NCI-H2029 (cell line): ENCODE measurements around the gene TRIM31.
A peak's percentile ranks its signal among the peaks of the same experiment; 100 is the strongest.

ENCODE experiments used
- DNase-seq: peaks from one replicate; lab custom pipeline; 2025; lab: John Stamatoyannopoulos, UW

Gene TRIM31, protein sequence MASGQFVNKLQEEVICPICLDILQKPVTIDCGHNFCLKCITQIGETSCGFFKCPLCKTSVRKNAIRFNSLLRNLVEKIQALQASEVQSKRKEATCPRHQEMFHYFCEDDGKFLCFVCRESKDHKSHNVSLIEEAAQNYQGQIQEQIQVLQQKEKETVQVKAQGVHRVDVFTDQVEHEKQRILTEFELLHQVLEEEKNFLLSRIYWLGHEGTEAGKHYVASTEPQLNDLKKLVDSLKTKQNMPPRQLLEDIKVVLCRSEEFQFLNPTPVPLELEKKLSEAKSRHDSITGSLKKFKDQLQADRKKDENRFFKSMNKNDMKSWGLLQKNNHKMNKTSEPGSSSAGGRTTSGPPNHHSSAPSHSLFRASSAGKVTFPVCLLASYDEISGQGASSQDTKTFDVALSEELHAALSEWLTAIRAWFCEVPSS

DNA sequence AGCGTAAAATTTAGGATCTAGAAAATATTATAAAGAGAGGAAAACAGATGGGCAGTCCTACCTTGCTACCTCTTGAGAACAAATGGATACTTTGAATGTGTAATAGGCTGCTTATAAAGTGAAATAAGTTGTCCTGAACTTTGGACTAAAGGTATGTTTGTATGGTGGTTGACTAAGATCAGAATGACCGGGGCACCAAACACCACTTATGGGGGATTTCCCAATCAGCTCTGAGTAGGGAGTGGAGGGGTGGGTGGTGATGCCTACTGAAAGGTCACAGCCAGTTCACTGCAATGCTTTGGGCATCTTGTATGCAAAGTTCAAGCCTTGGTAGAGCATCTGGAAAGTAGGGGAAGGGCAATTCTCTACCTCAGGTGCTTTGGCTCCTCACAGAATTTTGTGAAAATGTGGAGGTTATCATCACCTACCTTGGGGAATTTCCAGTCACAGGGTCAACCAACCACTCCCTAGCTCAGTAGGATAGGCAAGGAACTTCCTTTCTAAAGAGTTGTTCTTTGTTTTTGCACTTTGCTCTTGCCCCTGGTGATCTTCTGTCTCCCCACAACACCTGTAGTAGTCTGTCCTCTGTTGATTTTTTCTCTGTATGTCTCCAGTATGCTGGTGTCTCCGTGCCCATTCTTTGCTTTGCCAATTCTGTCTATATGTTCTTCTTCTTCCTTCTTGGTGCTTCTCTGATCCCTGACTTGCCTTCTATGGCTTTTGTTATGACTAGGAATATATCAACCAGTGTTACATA, at the start of gene TRIM31:
Gene TRIM31 (minus strand): TSS at position 88 of the 757 bp plus-strand sequence. CDS start 285 bp downstream, outside the sequence.
- no peak for DNase-seq

DNA sequence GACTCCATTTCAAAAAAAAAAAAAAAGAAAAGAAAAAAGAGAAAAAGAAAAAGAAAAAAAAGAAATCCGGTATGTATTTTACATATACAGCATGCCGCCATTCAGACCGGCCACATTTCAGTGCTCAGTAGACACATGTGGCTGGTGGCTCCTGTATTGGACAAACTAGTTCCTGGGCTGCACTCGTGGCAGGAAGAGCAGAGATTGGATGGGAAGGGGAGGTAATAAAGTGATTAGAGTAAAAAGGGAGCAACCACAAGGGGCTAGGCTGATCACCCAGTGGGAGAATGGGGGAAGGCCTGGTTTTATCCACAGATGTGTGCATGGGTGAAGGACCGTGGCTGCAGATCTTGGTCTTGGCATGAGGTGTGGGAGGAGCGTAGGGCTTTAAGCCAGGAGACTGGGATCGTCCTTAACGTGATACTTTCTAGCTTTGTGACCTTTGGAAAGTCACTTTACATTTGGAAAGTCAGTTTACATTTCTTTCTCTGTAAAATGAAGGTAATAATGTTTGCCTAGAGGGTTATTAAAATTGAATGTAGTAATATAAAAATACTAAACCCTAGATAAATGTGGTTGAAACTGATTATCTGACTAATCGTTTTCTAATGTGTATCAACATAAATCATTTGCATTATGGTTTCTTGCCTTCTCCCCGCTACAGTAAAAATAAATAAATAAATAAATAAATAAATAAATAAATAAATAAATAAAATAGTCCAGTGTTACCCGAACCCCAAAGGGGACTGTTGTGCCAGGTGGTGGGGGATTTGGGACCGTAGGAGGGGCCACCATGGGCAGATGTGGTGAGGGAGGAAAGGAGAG, 49.6 kb upstream of the TRIM31 start:
- no peak for DNase-seq

DNA sequence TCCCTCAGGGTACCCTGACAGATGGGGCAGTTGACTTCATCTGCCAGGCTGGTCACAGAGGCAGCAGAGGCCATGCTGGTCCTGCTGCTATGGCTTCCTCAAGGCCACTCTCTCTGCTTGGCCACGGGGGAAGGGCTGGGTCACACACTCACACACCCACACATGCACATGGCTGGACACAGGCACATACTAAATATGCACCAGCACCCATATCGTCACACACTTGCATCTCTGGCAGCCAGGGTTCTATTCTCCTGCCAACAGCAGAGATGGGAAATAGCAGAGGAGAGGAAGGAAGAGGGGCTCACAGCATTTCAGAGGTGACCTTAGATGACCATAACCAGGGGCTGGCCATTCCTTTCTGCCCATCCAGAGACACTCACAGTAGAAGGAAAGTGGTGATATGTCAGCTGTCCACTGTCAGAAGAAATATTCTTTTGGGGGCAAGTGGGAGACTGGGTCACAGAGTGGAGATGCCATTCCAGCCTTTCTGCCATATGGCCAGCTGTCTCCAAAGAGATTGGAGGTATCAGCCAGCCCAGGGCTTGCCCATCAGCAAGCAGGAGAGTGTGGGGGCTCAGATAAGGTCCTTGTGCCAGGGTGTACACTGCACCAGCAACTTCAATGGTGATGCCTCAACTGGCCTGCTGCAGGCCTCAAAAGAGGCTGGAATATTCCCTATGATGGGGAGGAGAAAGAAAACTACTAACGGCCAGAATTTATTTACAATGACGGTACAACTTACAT, 48.1 kb upstream of the TRIM31 start, which contains the start of gene TRIM10:
Gene TRIM10 (minus strand): TSS at position 427 of the 747 bp plus-strand sequence. CDS start 353 bp downstream, at position 74.
- no peak for DNase-seq

DNA sequence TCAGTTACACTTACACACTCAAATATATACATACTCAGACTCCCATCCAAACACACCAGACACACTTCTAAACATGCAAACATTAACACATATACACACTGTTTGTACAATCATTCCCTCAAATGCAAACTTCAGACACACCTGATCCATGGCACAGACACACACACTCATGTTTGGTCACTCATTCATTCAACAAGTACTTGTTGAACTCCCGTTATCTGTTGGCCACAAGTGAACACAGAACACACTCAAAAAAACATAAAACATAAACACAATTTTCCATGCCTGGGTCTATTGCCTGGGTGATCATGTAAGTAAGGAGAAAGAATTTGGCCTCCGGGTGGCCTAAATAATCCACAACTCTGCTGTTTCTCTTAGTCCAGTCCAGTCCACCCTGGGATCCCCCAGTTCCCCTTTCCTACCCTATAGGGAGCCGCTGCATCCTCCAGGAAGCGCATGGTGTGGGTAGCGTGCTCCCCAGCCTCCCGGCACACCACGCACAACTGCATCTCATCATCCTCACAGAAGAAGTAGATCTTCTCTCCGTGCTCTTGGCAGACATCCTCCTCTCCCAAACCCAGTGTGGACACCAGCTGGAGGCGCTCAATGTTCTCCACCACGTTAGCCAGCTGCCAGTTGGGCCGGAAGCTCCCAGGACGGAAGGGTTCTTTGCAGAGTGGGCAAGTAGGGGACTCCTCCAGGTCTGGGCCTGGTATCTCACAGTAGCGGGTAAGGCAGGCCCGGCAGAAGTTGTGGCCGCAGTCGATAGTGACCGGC, 47.3 kb upstream of the TRIM31 start:
- DNase-seq = no peak

DNA sequence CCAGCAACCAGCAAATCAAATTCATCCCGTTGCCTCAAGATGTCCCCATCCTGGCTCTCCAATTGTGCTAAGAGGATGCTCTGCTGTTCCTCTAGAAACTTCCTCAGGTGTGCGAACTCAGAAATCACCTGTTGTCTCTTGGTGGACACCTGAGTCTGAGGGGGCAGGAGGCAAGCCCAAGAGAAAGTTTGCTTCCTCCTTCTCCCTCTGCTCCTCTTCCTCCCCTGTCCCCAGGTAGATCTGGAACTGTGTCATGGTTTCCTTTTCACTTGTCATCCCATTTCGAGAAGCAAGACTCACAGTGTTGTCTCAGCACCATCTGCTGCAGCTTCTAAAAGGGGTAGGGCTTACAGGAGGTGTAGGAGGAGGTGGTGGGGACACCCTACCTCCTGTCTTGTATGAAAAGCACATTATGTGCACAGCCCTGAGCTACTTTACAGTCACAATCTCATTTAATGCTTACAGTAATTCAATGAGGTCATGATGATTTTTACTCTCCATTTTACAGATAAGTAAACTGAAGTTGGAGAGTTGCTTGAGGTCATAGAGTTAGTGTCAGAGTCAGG, 45.7 kb upstream of the TRIM31 start:
- DNase-seq = no peak

DNA sequence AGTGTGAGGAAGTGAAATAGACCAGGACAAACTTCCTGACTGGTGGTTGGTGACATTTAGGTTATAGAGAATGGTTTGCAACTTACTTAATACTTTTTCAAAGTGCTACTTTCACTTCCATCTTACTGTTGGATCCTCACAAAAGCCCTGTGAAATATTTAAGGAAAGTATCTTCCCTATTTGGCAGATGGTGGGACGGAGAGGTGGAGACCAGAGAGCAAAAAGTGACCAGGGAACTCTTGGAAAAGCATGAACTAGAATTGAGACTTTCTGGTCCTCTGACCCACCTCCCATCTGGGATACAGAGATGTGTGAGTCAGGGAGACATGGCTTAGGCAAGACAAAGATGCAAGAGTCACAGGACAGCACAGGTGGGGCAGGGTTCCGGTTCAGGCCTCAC, 45.1 kb upstream of the TRIM31 start:
- no peak for DNase-seq

DNA sequence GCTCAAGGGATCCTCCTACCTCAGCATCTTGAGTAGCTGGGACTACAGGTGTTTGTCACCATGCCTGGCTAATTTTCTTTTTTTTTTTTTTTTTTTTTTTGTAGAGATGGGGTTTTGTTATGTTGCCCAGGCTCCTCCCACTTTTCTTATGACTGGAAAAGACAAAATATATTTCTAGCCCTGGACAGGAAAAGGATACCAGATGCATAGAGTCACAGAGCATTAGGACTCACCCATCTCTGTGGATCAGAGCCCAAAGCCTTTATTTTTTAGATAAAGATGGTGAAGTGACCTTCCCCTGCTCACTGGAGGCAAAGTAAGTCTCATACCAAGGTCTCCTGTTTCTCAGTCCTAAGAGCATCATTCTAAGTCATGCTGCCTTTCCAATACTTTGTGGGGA, 44.7 kb upstream of the TRIM31 start:
- DNase-seq = no peak

DNA sequence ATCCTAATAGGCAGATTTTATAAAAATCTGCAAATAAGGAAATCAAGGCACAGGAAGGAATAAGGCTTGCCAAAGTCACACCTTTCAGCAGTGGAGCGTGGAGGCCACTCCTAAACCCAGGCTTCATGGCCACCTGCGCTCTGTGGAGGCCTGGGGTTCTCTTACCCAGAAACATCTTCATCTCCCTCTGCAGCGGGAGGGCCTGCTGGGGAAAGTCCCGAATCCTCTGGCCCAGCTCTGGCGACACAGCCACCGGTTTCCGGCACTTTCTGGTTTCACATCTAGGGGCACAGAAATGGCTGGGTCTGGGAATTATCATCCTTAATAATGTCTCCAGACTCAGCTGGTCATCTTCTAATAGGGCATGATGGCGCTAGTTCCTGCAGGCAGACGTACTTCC, 43.9 kb upstream of the TRIM31 start:
- DNase-seq = no peak

DNA sequence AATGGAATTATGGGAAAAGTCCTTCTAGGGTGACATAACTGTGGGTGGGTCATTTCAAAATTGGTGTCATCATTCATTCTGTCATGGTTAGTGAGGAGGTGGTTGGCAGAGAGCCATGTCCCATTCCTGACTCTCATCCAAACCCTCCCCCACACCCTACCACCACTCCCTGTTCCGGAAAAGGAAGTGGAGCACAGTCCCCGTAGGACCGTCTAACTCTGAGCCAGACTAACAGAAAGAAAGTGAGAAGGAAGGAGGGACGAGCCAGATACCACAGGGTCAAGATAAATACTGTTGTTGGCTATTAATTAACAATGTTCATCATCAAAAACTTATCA, 43.3 kb upstream of the TRIM31 start:
- DNase-seq = no peak

DNA sequence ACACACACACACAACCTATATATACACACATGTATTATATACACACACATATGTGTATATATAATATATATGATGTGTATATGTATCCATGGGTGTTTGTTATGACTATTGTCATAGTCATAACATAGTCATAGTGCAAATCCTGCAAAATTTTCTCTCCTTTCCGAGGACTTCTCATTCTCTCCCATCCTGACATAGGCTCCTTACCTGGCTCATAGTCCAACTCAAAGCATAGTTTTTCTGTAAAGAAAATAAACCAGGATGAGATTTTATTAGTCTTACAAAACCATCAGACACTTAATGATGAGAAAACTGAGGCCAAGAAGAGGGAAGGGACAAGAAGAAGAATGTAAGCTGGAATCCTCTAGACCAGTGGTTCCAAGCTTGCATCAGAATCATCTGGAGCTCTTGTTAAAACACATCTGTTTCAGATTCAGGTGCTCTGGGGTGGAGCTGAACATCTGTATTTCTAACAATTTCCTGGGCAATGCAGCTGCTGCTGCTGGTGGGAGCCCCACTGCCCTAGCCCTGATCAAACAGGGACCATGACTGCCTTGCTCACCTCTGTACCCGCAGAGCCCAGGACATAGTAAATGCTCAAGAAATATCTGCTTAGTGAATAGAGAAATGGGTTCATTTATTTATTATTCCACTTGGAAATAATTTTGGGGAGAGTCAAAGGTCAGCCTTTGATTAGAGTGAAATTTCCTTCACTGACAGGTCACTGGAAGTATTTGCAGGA, 42.8 kb upstream of the TRIM31 start:
- DNase-seq = no peak

DNA sequence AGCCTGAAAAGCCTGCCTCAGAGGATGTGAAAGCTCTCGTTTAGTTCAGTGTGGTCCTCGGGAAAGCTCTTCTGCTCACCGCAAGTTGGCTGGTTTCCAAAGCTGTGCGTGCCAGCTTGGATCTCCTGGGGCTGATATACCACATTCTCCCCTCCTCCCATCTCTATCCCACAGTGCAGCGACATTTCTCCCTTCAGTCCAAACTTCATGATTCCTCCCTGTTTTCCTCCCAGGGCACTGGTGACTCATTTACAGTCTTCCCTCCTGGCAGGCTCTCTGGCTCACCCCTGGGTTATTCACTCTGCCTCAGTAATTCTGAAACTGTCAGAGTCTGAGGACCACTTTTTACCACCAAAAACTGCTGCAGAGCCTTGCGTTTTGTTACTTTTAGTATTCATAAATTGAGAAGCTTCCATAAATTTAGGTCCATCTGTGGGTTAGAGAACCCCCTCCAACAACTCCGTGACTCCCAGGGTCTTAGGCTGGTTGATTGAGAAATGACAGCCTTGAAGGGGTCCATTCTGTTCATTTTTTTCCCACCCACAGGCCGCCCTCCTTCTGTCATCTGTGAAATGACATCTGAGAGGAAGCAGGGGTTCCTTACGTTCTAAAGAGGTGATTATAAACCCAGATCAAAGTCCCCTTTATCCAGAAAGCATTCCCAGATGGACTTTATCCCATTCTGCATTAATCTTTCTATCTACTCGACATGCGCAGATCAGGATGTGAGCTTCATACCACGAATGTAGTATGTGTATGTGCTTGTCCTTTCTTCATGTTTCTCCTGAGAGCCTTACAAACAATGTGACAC, 42.0 kb upstream of the TRIM31 start:
- DNase-seq = no peak

DNA sequence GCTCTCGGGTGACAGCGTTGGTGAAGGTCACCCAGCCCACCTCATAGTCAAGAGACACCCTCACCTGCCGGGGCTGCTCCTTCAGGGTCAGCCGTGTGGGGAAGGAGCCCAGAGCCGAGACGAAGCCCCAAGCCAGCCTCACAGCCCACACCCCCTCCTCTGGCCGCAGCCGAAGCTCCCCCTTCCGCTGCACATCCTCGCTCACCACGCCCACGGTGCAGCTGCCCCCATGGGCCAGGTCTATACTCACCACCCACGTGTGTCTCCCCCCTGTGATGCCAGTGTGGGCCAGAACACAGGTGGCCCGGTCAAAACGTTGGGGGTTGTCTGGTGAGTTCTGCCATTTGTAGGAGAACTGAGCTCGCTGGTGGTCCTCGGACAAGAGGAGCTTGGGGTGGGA, 41.2 kb upstream of the TRIM31 start:
- DNase-seq = no peak

DNA sequence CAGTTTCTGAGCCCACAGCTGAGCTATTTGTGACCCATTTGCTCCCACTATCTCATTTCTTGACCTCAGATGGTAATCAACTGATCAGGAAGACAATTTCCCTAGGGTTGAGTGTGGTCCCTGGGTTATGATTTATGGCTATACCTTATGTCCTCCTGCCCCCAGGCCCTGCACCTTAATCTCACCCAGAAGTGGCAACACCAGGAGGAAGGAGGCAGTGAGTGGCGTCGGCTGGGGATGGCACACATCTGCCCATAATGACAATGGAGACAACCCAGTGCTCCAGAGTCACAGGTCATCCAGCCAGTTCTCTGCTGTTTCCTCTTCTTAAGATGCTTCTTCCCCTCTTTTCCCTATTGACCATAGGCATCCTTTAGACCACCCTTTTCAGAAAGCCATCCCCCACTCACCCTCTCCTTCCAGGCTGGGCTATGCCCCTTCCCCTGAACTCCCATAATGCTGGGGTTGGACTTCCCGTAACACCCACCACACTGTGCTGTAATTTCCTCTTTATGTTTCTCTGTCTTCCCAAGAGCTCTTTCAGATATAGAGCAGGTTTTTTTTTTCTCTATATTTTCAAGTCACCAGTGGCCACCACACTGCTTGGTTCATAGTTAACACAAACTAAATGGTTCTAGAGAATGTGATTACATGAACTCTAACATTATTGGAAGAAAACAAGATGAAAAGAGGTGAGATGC, 40.2 kb upstream of the TRIM31 start:
- no peak for DNase-seq

DNA sequence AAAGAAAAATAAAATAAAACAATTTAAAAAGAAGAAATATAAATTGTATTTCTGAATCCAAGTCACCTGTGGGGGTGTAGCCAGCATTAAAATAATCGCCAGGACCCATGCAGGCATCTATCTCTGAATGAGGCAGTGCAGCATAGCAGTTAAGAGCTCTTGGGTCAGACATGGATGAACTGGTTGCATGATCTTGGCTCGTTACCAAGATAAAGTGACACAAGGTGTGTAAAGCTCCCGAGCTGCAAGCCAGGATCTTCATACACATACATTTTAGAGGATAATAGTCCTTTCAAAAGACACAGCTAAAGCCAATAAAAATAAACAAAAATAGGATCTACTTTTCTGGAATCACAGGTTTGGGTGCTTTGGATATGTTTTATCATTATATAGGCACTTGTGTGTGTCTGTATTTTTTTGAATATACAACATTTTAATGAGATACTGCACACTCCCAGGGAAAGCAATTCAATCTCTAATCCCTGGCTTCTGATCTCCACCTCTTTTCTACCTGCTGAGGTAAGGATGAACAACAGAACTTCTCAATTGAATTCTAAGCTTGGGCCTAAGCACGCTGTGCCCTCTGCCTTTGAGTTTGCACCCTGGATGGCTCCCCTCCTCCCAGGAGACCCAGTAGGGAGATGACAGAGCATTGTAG, 39.3 kb upstream of the TRIM31 start:
- peak; percentile 54 for DNase-seq

DNA sequence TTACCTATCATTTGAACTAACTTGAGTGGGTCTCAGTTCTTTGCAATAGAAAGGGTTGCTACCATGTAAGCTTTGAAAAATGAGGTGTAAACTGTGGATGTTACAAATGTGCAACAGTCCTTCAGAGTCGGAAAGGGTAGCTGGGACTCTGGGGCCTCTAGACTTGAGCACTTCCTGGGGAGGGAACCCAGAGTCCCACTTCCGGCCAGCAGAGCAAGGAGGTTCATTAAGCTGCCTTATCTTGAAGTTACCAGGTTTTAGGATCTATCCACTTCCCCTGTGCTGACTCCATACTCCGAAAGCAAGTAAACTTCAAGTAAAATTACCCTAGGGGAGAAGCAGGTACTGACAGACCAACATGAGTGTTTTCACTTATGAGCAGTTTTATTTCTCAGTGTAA, 38.7 kb upstream of the TRIM31 start:
- DNase-seq = no peak

DNA sequence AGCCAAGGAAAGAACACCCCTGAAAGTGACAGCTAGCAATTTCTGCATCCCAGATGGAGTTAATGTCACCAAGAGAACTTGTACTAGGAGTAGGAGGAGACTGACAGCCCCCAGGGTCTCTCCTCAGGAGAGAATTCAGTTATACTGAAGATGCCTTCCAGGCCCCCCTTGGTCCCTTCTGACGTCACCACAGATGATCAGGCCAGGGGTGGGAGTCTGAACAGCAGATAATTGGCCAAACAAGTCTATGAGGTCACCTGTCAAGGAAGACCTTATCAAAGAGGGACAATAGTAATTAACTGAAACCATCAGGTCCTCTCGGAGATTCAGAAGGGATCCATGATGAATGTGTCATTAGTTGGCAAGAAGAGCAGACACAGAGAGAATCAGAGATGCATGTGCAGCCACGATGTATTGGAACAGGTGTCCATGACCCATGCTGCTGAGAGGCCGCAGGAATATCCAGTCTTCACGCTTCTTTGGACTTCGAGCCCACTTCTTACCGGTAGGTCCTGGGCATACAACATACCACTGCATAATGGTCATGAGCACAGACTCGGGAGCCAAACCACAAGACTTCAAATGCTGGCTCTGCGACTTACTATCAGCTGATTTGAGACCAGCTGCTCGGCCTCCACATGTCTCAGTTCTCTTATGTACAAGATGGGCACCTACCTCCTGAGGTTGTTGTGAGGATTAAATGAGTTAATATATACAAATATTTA, 37.9 kb upstream of the TRIM31 start:
- DNase-seq = no peak

DNA sequence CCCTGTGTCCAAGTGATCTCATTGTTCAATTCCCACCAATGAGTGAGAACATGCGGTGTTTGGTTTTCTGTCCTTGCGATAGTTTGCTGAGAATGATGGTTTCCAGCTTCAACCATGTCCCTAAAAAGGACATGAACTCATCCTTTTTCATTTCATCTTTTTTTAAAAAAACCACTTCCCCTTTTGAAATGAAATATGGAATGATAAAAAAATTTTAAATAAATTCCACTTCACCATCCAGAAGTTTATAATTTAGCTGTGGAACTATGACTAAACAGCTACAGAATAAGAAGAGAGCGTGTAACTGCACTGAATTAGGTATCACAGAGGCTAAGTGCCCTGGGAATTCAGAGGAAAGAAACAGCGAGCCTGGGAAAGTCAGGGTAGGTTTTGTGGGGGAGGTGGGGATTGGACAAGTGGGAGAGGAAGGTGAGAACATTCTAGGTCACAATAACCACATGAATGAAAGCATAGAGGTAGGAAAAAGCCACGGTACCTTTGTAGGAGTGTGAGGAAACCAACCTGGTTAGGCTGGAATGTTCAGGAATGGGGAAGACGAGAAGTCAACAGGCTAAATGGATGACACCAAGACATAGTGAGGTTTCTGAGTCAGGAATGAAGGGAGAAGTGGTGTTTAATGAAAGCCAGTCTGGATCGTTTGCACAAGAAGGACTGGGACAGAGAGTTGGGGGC, 37.1 kb upstream of the TRIM31 start:
- DNase-seq = no peak
